Esophagus (tissue), 2 donors: Measurements from ENCODE around the gene MYOCOS. TPM values are rescaled to one million over a fixed set of nuclear protein-coding genes. Genes with fewer than 3 reads are reported as not detected.
"Not testable (repeated sequence)": the region's sequence is repeated elsewhere in the genome, so short reads cannot be mapped to it uniquely, and the experiment has no call there.

Experiments used
- H3K27ac ChIP-seq, 2 donors: one replicate each; pipeline ENCODE4 v1.5.1; 2013; ENCODE audit warnings: low read depth in 2 of 2, mild to moderate bottlenecking in 2 of 2, inconsistent platforms in 1 of 2, low read length in 1 of 2, moderate library complexity in 1 of 2
- H3K27me3 ChIP-seq, 2 donors: one replicate each; pipeline ENCODE4 v1.6.1; 2013; ENCODE audit warnings: low read length in 2 of 2, control low read depth in 1 of 2, mild to moderate bottlenecking in 1 of 2; ENCODE audit not compliant: insufficient read depth in 2 of 2, control insufficient read depth in 1 of 2
- H3K36me3 ChIP-seq, 2 donors: one replicate each; pipeline ENCODE4 v1.6.1; 2013; ENCODE audit warnings: low read length in 1 of 2; ENCODE audit not compliant: control insufficient read depth in 2 of 2, insufficient read depth in 2 of 2
- H3K4me1 ChIP-seq, 2 donors: one replicate each; pipeline ENCODE4 v1.6.1; 2013; ENCODE audit warnings: low read length in 1 of 2; ENCODE audit not compliant: control insufficient read depth in 2 of 2, insufficient read depth in 2 of 2
- H3K4me3 ChIP-seq, 2 donors: one replicate each; pipeline ENCODE4 v1.5.1; 2013; ENCODE audit warnings: low read length in 2 of 2, mild to moderate bottlenecking in 2 of 2, low read depth in 1 of 2, moderate library complexity in 1 of 2
- H3K9me3 ChIP-seq, 2 donors: one replicate each; pipeline ENCODE4 v1.6.1; 2013; ENCODE audit warnings: mild to moderate bottlenecking in 2 of 2, low read depth in 1 of 2, low read length in 1 of 2, moderate library complexity in 1 of 2; ENCODE audit not compliant: control insufficient read depth in 2 of 2, insufficient read depth in 1 of 2
- WGBS, 2 donors: extraction: QIAGEN DNeasy Blood & Tissue Kit; methylation state at CpG; one replicate each; pipeline ENCODE4 v1.1.7; 2013; 5-methylcytosine and 5-hydroxymethylcytosine counted together
- polyA plus RNA-seq, 2 donors: library from polyadenylated mRNA; stranded (reverse); fragments of 200-250 nt; gene quantifications; one replicate each; pipeline ENCODE4 v1.2.3, GENCODE V29; 2013
- donor health status: healthy with polysubstance abuse.
- donor health status: Bipolar disorder and iron deficiency.

Gene MYOCOS
- polyA plus RNA-seq, 2 donors: not detected

DNA sequence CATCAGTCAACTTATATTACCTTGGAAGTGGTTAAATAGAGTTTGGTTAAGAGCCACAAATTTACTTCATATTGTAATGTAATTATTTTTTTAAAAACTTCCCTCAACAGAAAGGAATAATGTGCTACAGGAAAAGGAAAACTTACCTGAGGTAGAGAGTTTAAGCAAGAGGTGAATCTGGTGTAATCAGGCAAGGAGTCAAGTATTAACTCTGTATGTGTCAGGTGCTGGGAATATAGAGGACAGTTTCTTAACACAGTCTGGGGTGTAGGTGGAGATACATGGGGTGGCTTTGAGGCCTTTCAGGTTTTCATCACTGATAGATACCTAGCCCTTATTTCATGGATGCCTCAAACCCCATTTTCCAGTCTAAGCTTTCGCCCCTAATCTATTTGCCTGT, 25.9 kb upstream of the MYOCOS start:
- Histone ChIP-seq H3K36me3 (peaks cover 2 to 12% of the 10 kb centered on the region in 2 donors), H3K27ac (no peak overlapping the region)
- WGBS, 2 donors: 94 to 100% methylated on average over 1 of the region's 1 CpG

DNA sequence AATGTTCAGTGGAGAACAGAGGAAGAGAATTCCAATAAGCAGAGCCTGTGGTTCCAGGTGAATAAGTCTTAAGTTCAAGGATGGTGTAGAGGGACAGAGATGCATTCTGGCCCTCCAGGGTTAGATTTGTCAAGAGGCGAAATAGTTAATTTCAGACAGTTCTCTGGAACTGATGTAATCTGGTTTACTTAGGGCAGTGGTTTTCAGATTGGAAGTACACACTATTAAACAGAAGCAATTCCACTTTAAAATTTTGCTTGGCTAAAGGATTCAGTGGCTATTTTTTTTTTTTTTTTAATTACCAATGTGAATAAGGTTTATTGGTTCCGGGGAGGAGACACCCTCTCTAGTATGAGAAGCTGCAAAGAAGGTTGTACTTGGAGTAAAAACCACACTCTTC, 25.3 kb upstream of the MYOCOS start:
- H3K4me1 ChIP-seq: no peaks in the 10 kb centered on the region
- no peaks in the 10 kb centered on the region for H3K9me3 ChIP-seq
- WGBS, 2 donors: 93 to 95% methylated on average over 2 of the region's 2 CpGs
- peaks cover 1 to 7% of the 10 kb centered on the region in 2 donors for H3K36me3 ChIP-seq
- no peak overlapping the region for H3K4me3 ChIP-seq
- no peak overlapping the region for H3K27ac ChIP-seq
- H3K27me3 ChIP-seq: no peaks in the 10 kb centered on the region

More for the DNA sequence above, 25.9 kb upstream of the MYOCOS start:
- H3K4me1 ChIP-seq: no peaks in the 10 kb centered on the region
- H3K9me3 ChIP-seq: no peaks in the 10 kb centered on the region
- no peaks in the 10 kb centered on the region for H3K27me3 ChIP-seq
- H3K4me3 ChIP-seq: no peak overlapping the region

DNA sequence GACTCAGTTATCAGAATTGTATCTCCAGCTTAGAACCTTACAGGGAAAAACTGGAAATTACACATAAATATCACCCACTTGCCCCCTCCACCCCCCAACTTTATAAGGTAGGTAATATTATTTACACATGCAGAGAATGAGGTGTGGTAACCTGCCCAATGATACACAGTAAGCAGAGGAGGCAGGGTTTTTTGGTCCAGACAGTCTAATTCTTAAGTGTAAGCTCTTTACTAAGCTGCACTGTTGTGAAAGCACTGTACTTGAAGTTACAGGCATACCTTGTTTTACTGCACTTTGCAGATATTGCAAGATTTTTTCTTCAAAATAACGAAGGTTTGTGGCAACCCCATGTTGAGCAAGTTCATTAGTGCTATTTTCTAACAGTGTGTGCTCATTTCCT, 24.8 kb upstream of the MYOCOS start:
- no peaks in the 10 kb centered on the region for H3K27me3 ChIP-seq
- WGBS, 2 donors: 89 to 91% methylated on average over 1 of the region's 1 CpG
- no peaks in the 10 kb centered on the region for H3K9me3 ChIP-seq
- peaks cover 0 to 3% of the 10 kb centered on the region in 2 donors for H3K36me3 ChIP-seq
- no peaks in the 10 kb centered on the region for H3K4me1 ChIP-seq
- H3K4me3 ChIP-seq: no peak overlapping the region
- H3K27ac ChIP-seq: no peak overlapping the region

DNA sequence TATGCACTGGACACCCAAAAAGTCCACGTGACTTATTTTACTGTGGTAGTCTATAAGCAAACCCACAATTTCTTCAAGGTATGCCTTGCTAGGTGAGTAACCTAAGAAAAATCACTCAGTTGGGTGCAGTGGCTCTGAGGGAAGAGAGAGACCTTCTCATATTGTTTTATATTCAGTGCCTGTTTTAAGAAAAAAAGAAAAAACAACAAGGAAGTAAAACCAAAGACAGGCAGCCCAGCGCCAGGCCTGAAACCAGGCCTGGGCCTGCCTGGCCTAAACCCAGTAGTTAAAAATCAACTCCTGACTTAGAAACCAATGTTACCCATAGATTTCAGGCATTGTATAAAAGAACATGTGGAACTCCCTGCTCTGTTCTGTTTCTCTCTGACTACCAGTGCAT, 21.7 kb upstream of the MYOCOS start:
- not testable (repeated sequence) for H3K4me1 ChIP-seq, H3K9me3 ChIP-seq, H3K4me3 ChIP-seq, H3K36me3 ChIP-seq, H3K27me3 ChIP-seq, H3K27ac ChIP-seq
- 81 to 98% methylated on average over 2 of the region's 2 CpGs for WGBS, 2 donors

DNA sequence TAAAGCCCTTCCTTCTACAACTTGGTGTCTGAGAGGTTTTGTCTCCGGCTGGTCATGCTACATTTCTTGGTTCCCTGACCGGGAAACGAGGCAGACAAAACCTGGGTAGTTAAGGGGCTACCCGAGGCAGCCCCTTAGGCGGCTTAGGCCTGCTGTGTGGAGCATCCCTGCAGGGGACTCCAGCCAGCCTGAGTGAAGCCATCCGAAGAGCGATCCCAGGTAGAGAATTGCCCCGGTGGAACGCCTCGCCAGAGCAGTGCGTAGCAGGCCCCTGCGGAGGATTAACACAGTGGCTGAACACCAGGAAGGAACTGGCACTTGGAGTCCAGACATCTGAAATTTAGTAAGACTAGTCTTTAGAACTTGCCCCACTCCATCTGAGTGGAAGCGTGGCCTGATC, 21.2 kb upstream of the MYOCOS start:
- Histone ChIP-seq H3K4me1 (no peaks in the 10 kb centered on the region), H3K4me3 (no peak overlapping the region), H3K36me3 (no peaks in the 10 kb centered on the region), H3K27me3 (no peaks in the 10 kb centered on the region), H3K27ac (no peak overlapping the region), H3K9me3 (no peaks in the 10 kb centered on the region)
- 95% methylated on average over 13 of the region's 13 CpGs for WGBS, 2 donors

DNA sequence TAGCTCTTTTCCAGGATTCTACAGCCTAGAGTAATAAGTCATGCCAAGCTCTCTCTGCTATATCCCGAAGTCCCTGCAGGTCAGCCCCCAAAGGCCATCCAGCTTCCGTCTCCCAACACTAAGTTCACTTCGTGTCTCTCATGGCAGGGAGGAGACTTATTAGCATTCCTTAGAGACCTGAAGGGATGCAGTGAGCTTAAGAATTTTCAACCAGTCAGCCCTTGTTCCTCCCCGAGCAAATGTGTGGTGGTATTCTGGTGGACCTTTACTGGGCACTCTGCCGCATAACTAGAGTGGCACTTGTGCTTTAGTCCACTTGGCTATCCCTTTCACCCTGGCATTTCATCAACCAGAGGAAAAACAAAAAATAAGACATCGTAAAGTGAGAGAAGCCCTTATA, 19.0 kb upstream of the MYOCOS start:
- H3K9me3 ChIP-seq, H3K4me3 ChIP-seq, H3K27me3 ChIP-seq, H3K27ac ChIP-seq, H3K4me1 ChIP-seq, H3K36me3 ChIP-seq: not testable (repeated sequence)
- 85 to 86% methylated on average over 6 of the region's 6 CpGs for WGBS, 2 donors

DNA sequence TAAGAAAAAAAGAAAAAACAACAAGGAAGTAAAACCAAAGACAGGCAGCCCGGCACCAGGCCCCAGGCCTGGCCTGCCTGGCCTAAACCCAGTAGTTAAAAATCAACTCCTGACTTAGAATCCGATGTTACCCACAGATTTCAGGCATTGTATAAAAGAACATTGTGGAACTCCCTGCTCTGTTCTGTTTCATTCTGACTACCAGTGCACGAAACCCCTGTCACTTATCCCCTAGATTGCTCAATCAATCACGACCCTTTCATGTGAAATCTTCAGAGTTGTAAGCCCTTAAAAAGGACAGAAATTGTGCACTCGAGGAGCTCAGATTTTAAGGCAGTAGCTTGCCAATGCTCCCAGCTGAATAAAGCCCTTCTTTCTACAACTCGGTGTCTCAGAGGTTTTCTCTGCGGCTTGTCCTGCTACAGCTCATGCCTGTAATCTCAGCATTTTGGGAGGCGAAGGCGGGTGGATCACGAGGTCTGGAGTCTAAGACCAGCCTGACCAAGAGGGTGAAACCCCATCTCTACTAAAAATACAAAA, 15.6 kb upstream of the MYOCOS start:
- no peak overlapping the region for H3K27ac ChIP-seq
- WGBS, 2 donors: 71 to 72% methylated on average over 10 of the region's 10 CpGs

DNA sequence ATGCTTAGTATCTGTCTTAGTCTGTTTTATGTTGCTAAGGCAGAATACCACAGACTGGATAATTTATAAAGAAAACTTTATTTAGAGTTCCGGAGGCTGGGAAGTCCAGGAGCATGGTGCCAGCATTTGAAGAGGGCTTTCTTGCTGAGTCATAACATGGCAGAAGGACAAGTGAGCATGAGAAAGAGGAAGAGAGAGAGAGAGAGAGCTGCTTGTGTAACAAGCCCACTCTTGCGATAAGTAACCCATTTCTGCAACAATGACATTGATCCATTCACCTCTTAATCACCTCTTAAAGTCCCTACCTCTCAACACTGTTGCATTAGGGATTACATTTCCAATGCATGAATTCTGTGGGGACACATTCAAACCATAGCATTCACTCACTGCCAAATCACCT, 11.7 kb upstream of the MYOCOS start:
- no peak overlapping the region for H3K27ac ChIP-seq
- H3K4me3 ChIP-seq: no peak overlapping the region
- H3K36me3 ChIP-seq: no peaks in the 10 kb centered on the region
- no peaks in the 10 kb centered on the region for H3K27me3 ChIP-seq
- 44 to 57% methylated on average over 2 of the region's 2 CpGs for WGBS, 2 donors
- H3K9me3 ChIP-seq: peaks cover 0 to 2% of the 10 kb centered on the region in 2 donors
- H3K4me1 ChIP-seq: no peaks in the 10 kb centered on the region

More for the DNA sequence above, 15.6 kb upstream of the MYOCOS start:
- no peaks in the 10 kb centered on the region for H3K27me3 ChIP-seq
- H3K9me3 ChIP-seq: no peaks in the 10 kb centered on the region
- no peaks in the 10 kb centered on the region for H3K4me1 ChIP-seq
- H3K36me3 ChIP-seq: no peaks in the 10 kb centered on the region
- H3K4me3 ChIP-seq: no peak overlapping the region

DNA sequence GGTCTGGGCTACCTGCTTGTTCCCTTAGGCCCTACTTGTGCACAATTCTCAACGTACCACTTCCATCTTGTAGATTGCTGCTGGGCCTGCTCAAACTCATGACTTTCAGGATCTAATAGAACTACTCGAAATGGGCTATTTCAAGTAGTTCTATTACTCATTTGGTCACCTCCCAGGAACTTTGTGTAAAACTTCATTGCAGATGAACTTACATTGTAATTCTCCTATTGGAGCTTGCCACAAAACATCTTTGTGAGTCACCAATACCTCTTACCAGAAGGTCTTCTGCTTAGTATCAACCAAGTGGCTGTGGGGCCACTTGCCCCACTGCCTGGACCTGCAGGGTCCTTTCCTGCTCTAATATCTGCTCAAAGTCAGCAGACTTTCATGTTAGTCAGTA, 10.7 kb upstream of the MYOCOS start:
- H3K4me3 ChIP-seq: no peak overlapping the region
- WGBS, 2 donors: 75 to 88% methylated on average over 2 of the region's 2 CpGs
- H3K27me3 ChIP-seq: no peaks in the 10 kb centered on the region
- no peak overlapping the region for H3K27ac ChIP-seq
- no peaks in the 10 kb centered on the region for H3K4me1 ChIP-seq
- H3K36me3 ChIP-seq: no peaks in the 10 kb centered on the region
- peaks cover 0 to 2% of the 10 kb centered on the region in 2 donors for H3K9me3 ChIP-seq

DNA sequence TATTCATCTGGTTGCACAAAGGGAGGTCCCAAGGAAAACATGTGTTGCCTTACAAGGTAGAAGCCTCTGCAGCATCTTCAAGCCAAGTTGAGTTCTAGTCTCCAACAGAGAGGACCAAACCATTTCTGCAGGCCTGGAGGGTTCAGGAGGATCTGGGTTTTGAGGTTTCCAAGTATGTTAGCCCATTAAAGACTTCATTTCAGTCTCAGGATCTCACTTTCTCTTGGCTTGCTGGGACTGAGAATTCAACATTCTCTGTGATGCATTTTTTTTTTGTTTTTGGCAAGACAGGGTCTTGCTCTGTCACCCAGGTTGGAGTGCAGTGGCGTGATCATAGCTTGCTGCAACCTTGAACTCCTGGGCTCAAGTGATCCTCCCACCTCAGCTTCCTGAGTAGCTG, 8.8 kb upstream of the MYOCOS start:
- Histone ChIP-seq H3K4me1 (no peaks in the 10 kb centered on the region), H3K36me3 (no peaks in the 10 kb centered on the region), H3K9me3 (peaks cover 0 to 2% of the 10 kb centered on the region in 2 donors), H3K27me3 (no peaks in the 10 kb centered on the region), H3K27ac (no peak overlapping the region), H3K4me3 (no peak overlapping the region)
- 92 to 94% methylated on average over 1 of the region's 1 CpG for WGBS, 2 donors
